Suprapubic skin (tissue), 4 donors: ENCODE results near the gene PSMD11. TPM values are rescaled to one million over a fixed set of nuclear protein-coding genes. Genes with fewer than 3 reads are reported as not detected.
A peak's percentile ranks its signal among the peaks of the same experiment; 100 is the strongest.

Experiments
- DNase-seq, 2 donors: peaks; one replicate each; pipeline ENCODE4 v3.0.0-alpha.2; 2019; ENCODE audit warnings: low spot score in 2 of 2
- H3K27ac ChIP-seq: fragments of 200-600 bp; sonication (generic); one replicate; pipeline ENCODE4 v1.5.1; 2019
- H3K27me3 ChIP-seq: fragments of 200-600 bp; sonication (generic); one replicate; pipeline ENCODE4 v1.5.1; 2019
- H3K36me3 ChIP-seq: fragments of 200-600 bp; sonication (generic); one replicate; pipeline ENCODE4 v1.5.1; 2019
- H3K4me1 ChIP-seq: fragments of 200-600 bp; sonication (generic); one replicate; pipeline ENCODE4 v1.5.1; 2019
- H3K4me3 ChIP-seq: fragments of 200-600 bp; sonication (generic); one replicate; pipeline ENCODE4 v1.5.1; 2019; ENCODE audit warnings: mild to moderate bottlenecking
- H3K9me3 ChIP-seq: fragments of 200-600 bp; sonication (generic); one replicate; pipeline ENCODE4 v1.5.1; 2019
- EP300 ChIP-seq: sonication (generic); formaldehyde crosslinking; IDR thresholded peaks from one replicate; pipeline ENCODE4 v1.6.1; 2017; ENCODE audit warnings: antibody characterized with exemption
- POLR2A ChIP-seq, 2 donors: fragments of 450-650 bp; IDR thresholded peaks; one replicate each; pipeline ENCODE4 v1.6.1; 2017; ENCODE audit warnings: antibody characterized with exemption in 2 of 2, mild to moderate bottlenecking in 2 of 2, moderate library complexity in 2 of 2
- POLR2AphosphoS5 ChIP-seq, 3 donors: sonication (generic); formaldehyde crosslinking; IDR thresholded peaks; one replicate each; pipeline ENCODE4 v1.6.1; 2017; ENCODE audit warnings: antibody characterized with exemption in 3 of 3
- WGBS: methylation state at CpG from one replicate; pipeline ENCODE4 v1.1.5; 2018; 5-methylcytosine and 5-hydroxymethylcytosine counted together
- total RNA-seq, 4 donors: library from RNA; depleted of rRNA; stranded (reverse); fragments of >200 nt; gene quantifications; one replicate each; pipeline ENCODE4 v1.1.0, GENCODE V29; 2016
- TF ChIP-seq, protein P1 (sequence below), 2 donors: fragments of 200-600 bp in 1 of 2; fragments of 450-650 bp in 1 of 2; sonication (generic) in 1 of 2; IDR thresholded peaks; one replicate each; pipeline ENCODE4 v1.5.1; 2016 to 2019; ENCODE audit warnings: antibody characterized with exemption in 2 of 2, mild to moderate bottlenecking in 1 of 2, moderate library complexity in 1 of 2

Gene PSMD11
- total RNA-seq, 4 donors from 2014 or later = 52.3 to 59.9 (median 57.7) TPM

DNA sequence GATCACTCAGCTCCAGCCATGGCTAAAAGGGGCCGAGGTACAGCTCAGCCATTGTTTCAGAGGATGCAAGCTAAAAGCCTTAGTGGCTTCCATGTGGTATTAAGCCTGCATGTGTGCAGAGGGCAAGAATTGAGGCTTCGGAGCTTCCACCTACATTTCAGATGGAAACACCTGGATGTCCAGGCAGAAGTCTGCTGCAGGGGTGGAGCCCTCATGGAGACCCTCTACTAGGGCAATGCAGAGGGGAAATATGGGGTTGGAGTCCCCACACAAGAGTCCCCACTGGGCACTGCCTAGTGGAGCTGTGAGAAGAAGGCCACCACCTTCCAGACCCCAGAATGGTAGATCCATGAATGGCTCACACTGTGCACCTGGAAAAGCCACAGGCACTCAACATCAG, 14.7 kb upstream of the PSMD11 start:
- H3K4me3 ChIP-seq = no peak overlapping the region
- no peak for TF ChIP-seq POLR2AphosphoS5 (IDR thresholded peaks at IDR 0.05)
- peaks cover 11% of the 10 kb centered on the region for H3K36me3 ChIP-seq
- H3K27ac ChIP-seq = no peak overlapping the region
- no peaks in the 10 kb centered on the region for H3K9me3 ChIP-seq
- no peaks in the 10 kb centered on the region for H3K4me1 ChIP-seq
- H3K27me3 ChIP-seq = no peaks in the 10 kb centered on the region
- 91% methylated on average over 2 of the region's 2 CpGs for WGBS
- DNase-seq = no peak

- no peaks in the 10 kb centered on the region for H3K27me3 ChIP-seq
- TF ChIP-seq EP300 = no peak
- TF ChIP-seq POLR2AphosphoS5 (IDR thresholded peaks at IDR 0.05) = no peak
- H3K27ac ChIP-seq = no peak overlapping the region
- H3K36me3 ChIP-seq = no peaks in the 10 kb centered on the region
- 81% methylated on average over 5 of the region's 5 CpGs for WGBS
- H3K4me3 ChIP-seq = no peak overlapping the region
- H3K9me3 ChIP-seq = no peaks in the 10 kb centered on the region
- H3K4me1 ChIP-seq = peaks cover 14% of the 10 kb centered on the region
- no peak for DNase-seq
These were observed 3.6 kb upstream of the PSMD11 start for GRCh38 chr17:32440722-32441121.

DNA sequence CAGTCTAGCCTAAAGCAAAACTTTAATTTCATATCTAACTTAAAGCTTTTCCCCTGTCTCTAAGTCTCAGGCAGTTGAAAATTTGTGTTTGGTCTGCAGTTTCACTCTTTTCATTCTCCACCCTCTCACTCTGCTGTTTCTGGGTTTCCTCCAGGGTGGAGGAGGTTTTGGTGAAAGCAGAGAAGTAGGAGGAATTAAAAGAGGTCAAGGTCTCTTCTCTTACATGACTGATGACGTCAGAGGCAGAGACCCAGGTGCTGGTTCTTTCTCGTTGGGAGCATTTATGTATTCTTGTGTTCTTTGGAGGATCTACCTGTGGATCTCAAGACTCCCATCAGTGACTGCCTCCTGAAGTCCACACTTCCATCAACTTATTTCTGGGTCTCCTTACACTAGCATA, 2.4 kb upstream of the PSMD11 start:
- H3K36me3 ChIP-seq = no peaks in the 10 kb centered on the region
- peaks cover 26% of the 10 kb centered on the region for H3K4me1 ChIP-seq
- H3K4me3 ChIP-seq = no peak overlapping the region
- DNase-seq = no peak
- 66% methylated on average over 2 of the region's 2 CpGs for WGBS
- no peaks in the 10 kb centered on the region for H3K27me3 ChIP-seq
- H3K9me3 ChIP-seq = no peaks in the 10 kb centered on the region
- no peak overlapping the region for H3K27ac ChIP-seq
- TF ChIP-seq POLR2AphosphoS5 (IDR thresholded peaks at IDR 0.05) = no peak
- TF ChIP-seq EP300 = no peak
- TF ChIP-seq, protein P1, sequence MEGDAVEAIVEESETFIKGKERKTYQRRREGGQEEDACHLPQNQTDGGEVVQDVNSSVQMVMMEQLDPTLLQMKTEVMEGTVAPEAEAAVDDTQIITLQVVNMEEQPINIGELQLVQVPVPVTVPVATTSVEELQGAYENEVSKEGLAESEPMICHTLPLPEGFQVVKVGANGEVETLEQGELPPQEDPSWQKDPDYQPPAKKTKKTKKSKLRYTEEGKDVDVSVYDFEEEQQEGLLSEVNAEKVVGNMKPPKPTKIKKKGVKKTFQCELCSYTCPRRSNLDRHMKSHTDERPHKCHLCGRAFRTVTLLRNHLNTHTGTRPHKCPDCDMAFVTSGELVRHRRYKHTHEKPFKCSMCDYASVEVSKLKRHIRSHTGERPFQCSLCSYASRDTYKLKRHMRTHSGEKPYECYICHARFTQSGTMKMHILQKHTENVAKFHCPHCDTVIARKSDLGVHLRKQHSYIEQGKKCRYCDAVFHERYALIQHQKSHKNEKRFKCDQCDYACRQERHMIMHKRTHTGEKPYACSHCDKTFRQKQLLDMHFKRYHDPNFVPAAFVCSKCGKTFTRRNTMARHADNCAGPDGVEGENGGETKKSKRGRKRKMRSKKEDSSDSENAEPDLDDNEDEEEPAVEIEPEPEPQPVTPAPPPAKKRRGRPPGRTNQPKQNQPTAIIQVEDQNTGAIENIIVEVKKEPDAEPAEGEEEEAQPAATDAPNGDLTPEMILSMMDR (IDR thresholded peaks at IDR 0.05) = no peak
- no peak for TF ChIP-seq POLR2A (IDR thresholded peaks at IDR 0.05)

GRCh38 chr17:32443827-32444300, 446 bp upstream of the PSMD11 start:
- H3K27ac ChIP-seq = peak overlapping the region; percentile 84
- no peaks in the 10 kb centered on the region for H3K27me3 ChIP-seq
- 11% methylated on average over 21 of the region's 29 CpGs for WGBS
- H3K4me1 ChIP-seq = peaks cover 32% of the 10 kb centered on the region
- peak overlapping the region; percentile 94 for H3K4me3 ChIP-seq
- TF ChIP-seq, protein P1 (IDR thresholded peaks at IDR 0.05) = peak in 1 of 2 donors; percentile 55
- no peak for TF ChIP-seq POLR2AphosphoS5 (IDR thresholded peaks at IDR 0.05)
- H3K36me3 ChIP-seq = peaks cover 12% of the 10 kb centered on the region
- H3K9me3 ChIP-seq = no peaks in the 10 kb centered on the region
- no peak for DNase-seq

- DNase-seq = no peak
- TF ChIP-seq POLR2AphosphoS5 (IDR thresholded peaks at IDR 0.05) = no peak
- no peak for TF ChIP-seq EP300
- no peak for TF ChIP-seq POLR2A (IDR thresholded peaks at IDR 0.05)
- TF ChIP-seq, protein P1 (IDR thresholded peaks at IDR 0.05) = no peak
- H3K4me1 ChIP-seq = peaks cover 32% of the 10 kb centered on the region
- 2% methylated on average over 14 of the region's 14 CpGs for WGBS
- H3K27ac ChIP-seq = peak overlapping the region; percentile 84
- H3K27me3 ChIP-seq = no peaks in the 10 kb centered on the region
- H3K4me3 ChIP-seq = peak overlapping the region; percentile 94
- no peaks in the 10 kb centered on the region for H3K9me3 ChIP-seq
- H3K36me3 ChIP-seq = peaks cover 18% of the 10 kb centered on the region
These were observed 735 bp downstream of the PSMD11 start for GRCh38 chr17:32445074-32445415.

DNA sequence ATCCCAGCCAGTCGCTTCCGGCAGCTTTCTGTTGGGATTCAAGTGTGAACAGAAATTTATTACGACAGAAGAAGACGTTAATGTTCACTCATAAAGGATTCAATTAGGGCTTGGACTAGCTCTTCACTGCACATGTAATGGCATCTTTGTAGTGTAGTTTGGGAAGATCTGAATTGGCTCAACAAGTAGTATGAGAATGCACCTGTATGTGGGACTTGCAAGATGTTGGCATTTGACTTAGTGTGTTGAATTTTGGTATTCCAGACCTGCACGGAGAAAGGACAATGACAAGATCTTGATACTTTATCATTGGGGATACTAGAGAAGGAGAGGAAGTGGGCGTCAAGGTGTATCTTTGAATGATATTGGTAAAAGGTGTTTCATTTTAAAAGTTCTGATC, 1.2 kb downstream of the PSMD11 start:
- no peak for DNase-seq
- Histone ChIP-seq H3K4me3 (peak overlapping the region; percentile 94), H3K4me1 (peaks cover 32% of the 10 kb centered on the region), H3K36me3 (peaks cover 19% of the 10 kb centered on the region), H3K9me3 (no peaks in the 10 kb centered on the region), H3K27me3 (no peaks in the 10 kb centered on the region), H3K27ac (no peak overlapping the region)
- 13% methylated on average over 6 of the region's 6 CpGs for WGBS
- TF ChIP-seq, protein P1 (IDR thresholded peaks at IDR 0.05) = no peak
- TF ChIP-seq EP300 (no peak), POLR2AphosphoS5 (IDR thresholded peaks at IDR 0.05) (no peak), POLR2A (IDR thresholded peaks at IDR 0.05) (no peak)
